RKO (cell line): ENCODE results near the gene KRTAP5-2.
A peak's percentile ranks its signal among the peaks of the same experiment; 100 is the strongest.
"Not testable (repeated sequence)": the region's sequence is repeated elsewhere in the genome, so short reads cannot be mapped to it uniquely, and the experiment has no call there.

Experiments
- DNase-seq: peaks from one replicate; pipeline ENCODE4 v3.0.0-alpha.2; 2016; ENCODE audit warnings: low spot score

KRTAP5-2 gene

GRCh38 chr11:1589996-1590395, 8.1 kb downstream of the KRTAP5-2 start:
- no peak for DNase-seq

GRCh38 chr11:1589191-1589963, 8.7 kb downstream of the KRTAP5-2 start:
- not testable (repeated sequence) for DNase-seq

GRCh38 chr11:1586699-1587098, 11.4 kb downstream of the KRTAP5-2 start:
- no peak for DNase-seq

GRCh38 chr11:1584661-1585370, 13.3 kb downstream of the KRTAP5-2 start, which contains the start of gene KRTAP5-1:
Gene KRTAP5-1, minus strand, starts transcription at chr11:1585283. Its CDS starts 34 bp downstream, at chr11:1585249.
- DNase-seq: not testable (repeated sequence)

GRCh38 chr11:1582909-1583308, 15.2 kb downstream of the KRTAP5-2 start:
- not testable (repeated sequence) for DNase-seq

- DNase-seq: no peak
Observed at GRCh38 chr11:1581976-1582375, 16.1 kb downstream of the KRTAP5-2 start.

GRCh38 chr11:1576825-1577224, 21.3 kb downstream of the KRTAP5-2 start:
- DNase-seq: no peak

- DNase-seq: not testable (repeated sequence)
Observed at GRCh38 chr11:1575756-1576155, 22.3 kb downstream of the KRTAP5-2 start.

- DNase-seq: no peak
Observed at GRCh38 chr11:1574933-1575242, 23.2 kb downstream of the KRTAP5-2 start.

GRCh38 chr11:1574238-1574932, 23.7 kb downstream of the KRTAP5-2 start:
- peak; percentile 57 for DNase-seq

GRCh38 chr11:1573903-1574237, 24.2 kb downstream of the KRTAP5-2 start:
- DNase-seq: no peak

GRCh38 chr11:1573077-1573902, 24.8 kb downstream of the KRTAP5-2 start:
- DNase-seq: no peak

- DNase-seq: peak; percentile 91
Observed at GRCh38 chr11:1572197-1573076, 25.7 kb downstream of the KRTAP5-2 start, which contains the start of gene DUSP8. Gene DUSP8, minus strand, starts transcription at chr11:1572271. Its CDS starts 6,445 bp downstream, at chr11:1565826.

- no peak for DNase-seq
Observed at GRCh38 chr11:1571760-1572196, 26.3 kb downstream of the KRTAP5-2 start.

GRCh38 chr11:1570896-1571759, 27.0 kb downstream of the KRTAP5-2 start:
- no peak for DNase-seq

- DNase-seq: no peak
Observed at GRCh38 chr11:1570531-1570895, 27.6 kb downstream of the KRTAP5-2 start.

GRCh38 chr11:1570001-1570453, 28.1 kb downstream of the KRTAP5-2 start:
- DNase-seq: no peak

GRCh38 chr11:1569251-1569780, 28.8 kb downstream of the KRTAP5-2 start:
- DNase-seq: no peak

- DNase-seq: no peak
Observed at GRCh38 chr11:1568441-1568911, 29.6 kb downstream of the KRTAP5-2 start.
